Esophagus muscularis mucosa (tissue), 4 donors: ENCODE data around the gene KLHL3. TPM values are rescaled to one million over a fixed set of nuclear protein-coding genes. Genes with fewer than 3 reads are reported as not detected.

ENCODE experiments used
- DNase-seq: peaks from one replicate; pipeline ENCODE4 v3.0.0-alpha.2; 2017; ENCODE audit errors: extremely low spot score
- H3K27ac ChIP-seq, 4 donors: fragments of 200-600 bp; sonication (generic); replicated peaks in 1 of 4; 1 replicate in 3 of 4; 2 replicates in 1 of 4; pipeline ENCODE4 v1.5.1; 2016 to 2019; ENCODE audit warnings: mild to moderate bottlenecking in 1 of 4
- H3K27me3 ChIP-seq, 4 donors: fragments of 200-600 bp; sonication (generic); one replicate each; pipeline versions ENCODE4 v1.5.1 to v1.6.0; 2016 to 2019
- H3K36me3 ChIP-seq, 4 donors: fragments of 200-600 bp; sonication (generic); one replicate each; pipeline ENCODE4 v1.5.1; 2016 to 2019
- H3K4me1 ChIP-seq, 4 donors: fragments of 200-600 bp; sonication (generic); one replicate each; pipeline ENCODE4 v1.5.1; 2016 to 2019
- H3K4me3 ChIP-seq, 4 donors: fragments of 200-600 bp; sonication (generic); 1 replicate in 2 of 4; 2 replicates in 2 of 4; pipeline ENCODE4 v1.5.1; 2016 to 2019; ENCODE audit warnings: mild to moderate bottlenecking in 4 of 4, moderate library complexity in 1 of 4
- H3K9me3 ChIP-seq, 4 donors: fragments of 200-600 bp; sonication (generic); 1 replicate in 3 of 4; 2 replicates in 1 of 4; pipeline ENCODE4 v1.5.1; 2016 to 2019
- EP300 ChIP-seq: sonication (generic); formaldehyde crosslinking; IDR thresholded peaks from one replicate; pipeline ENCODE4 v1.6.1; 2017; ENCODE audit warnings: antibody characterized with exemption
- POLR2A ChIP-seq: fragments of 450-650 bp; IDR thresholded peaks from one replicate; pipeline ENCODE4 v1.6.1; 2017; ENCODE audit warnings: antibody characterized with exemption, moderate library complexity, mild to moderate bottlenecking, low read depth
- POLR2AphosphoS5 ChIP-seq, 2 donors: sonication (generic); formaldehyde crosslinking; IDR thresholded peaks; one replicate each; pipeline ENCODE4 v1.6.1; 2017; ENCODE audit warnings: antibody characterized with exemption in 2 of 2
- WGBS: methylation state at CpG from one replicate; pipeline ENCODE4 v1.1.5; 2018; 5-methylcytosine and 5-hydroxymethylcytosine counted together
- intact Hi-C: fragments of 100-400 bp; cut with DNase I; formaldehyde crosslinking; loops from one replicate; pipeline ENCODE4 v1.15.1; 2023
- total RNA-seq, 4 donors: library from RNA; depleted of rRNA; stranded (reverse); fragments of >200 nt; gene quantifications; one replicate each; pipeline versions ENCODE4 v1.1.0 to v1.2.1, GENCODE V29; 2016
- TF ChIP-seq, protein P1 (sequence below), 3 experiments: fragments of 200-600 bp in 2 of 3; fragments of 450-650 bp in 1 of 3; sonication (generic) in 2 of 3; IDR thresholded peaks; one replicate each; pipeline ENCODE4 v1.5.1; 2017 to 2019; ENCODE audit warnings: antibody characterized with exemption in 3 of 3, mild to moderate bottlenecking in 2 of 3, moderate library complexity in 1 of 3

Gene KLHL3
- total RNA-seq, 4 donors from 2014 or later = 3.0 to 7.8 (median 5.6) TPM

DNA sequence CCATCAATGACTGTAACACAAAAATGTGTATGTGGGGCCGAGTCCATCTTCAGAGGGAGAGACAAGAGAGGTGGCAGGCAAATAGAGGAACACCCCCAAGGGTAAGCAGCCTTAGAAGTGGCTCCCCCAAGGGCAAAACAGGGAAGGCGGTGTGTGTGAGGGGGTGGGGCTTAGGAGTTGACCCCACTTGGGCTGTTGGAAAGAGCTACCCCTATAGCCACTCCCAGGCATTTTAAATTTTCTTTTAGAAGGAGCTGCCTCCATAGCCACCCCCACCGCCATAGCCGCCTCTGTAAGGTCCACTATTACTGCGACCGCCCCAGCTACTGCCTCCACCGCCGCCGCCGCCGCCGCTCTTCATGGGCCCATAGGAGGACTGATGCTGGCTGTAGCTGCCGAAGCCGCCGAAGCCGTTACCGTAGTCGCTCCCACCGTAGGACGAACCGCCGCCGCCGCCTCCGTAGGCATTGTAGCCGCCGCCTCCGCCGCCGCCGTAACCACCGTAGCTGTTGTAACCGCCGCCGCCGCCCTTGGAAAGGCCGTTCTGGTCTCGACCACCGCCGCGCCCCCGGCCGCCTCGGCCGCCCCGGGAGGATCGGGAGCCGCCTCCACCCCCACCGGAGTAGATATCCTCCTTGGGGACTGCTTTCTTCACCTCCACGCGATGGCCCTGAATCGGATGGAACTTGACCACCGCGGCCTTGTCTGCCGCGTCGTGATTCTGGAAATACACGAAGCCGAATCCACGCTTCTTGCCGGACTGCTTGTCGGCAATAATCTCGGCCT lies 17.2 kb upstream of the KLHL3 start:
- intact Hi-C loops = no loop called here
- Histone ChIP-seq H3K27me3 (no peaks in the 10 kb centered on the region), H3K4me3 (peak overlapping the region; percentile 61 to 86 (median 80)), H3K36me3 (peaks cover 0 to 6% (median 0%) of the 10 kb centered on the region in 4 donors), H3K9me3 (no peaks in the 10 kb centered on the region), H3K4me1 (peaks cover 27 to 56% (median 52%) of the 10 kb centered on the region in 4 donors), H3K27ac (peak overlapping the region; percentile 89 to 98 (median 96))
- DNase-seq = no peak
- WGBS = 0% methylated on average over 20 of the region's 63 CpGs
- no peak for TF ChIP-seq POLR2A
- no peak for TF ChIP-seq POLR2AphosphoS5 (IDR thresholded peaks at IDR 0.05)
- TF ChIP-seq, protein P1, sequence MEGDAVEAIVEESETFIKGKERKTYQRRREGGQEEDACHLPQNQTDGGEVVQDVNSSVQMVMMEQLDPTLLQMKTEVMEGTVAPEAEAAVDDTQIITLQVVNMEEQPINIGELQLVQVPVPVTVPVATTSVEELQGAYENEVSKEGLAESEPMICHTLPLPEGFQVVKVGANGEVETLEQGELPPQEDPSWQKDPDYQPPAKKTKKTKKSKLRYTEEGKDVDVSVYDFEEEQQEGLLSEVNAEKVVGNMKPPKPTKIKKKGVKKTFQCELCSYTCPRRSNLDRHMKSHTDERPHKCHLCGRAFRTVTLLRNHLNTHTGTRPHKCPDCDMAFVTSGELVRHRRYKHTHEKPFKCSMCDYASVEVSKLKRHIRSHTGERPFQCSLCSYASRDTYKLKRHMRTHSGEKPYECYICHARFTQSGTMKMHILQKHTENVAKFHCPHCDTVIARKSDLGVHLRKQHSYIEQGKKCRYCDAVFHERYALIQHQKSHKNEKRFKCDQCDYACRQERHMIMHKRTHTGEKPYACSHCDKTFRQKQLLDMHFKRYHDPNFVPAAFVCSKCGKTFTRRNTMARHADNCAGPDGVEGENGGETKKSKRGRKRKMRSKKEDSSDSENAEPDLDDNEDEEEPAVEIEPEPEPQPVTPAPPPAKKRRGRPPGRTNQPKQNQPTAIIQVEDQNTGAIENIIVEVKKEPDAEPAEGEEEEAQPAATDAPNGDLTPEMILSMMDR (IDR thresholded peaks at IDR 0.05) = no peak
- no peak for TF ChIP-seq EP300

DNA sequence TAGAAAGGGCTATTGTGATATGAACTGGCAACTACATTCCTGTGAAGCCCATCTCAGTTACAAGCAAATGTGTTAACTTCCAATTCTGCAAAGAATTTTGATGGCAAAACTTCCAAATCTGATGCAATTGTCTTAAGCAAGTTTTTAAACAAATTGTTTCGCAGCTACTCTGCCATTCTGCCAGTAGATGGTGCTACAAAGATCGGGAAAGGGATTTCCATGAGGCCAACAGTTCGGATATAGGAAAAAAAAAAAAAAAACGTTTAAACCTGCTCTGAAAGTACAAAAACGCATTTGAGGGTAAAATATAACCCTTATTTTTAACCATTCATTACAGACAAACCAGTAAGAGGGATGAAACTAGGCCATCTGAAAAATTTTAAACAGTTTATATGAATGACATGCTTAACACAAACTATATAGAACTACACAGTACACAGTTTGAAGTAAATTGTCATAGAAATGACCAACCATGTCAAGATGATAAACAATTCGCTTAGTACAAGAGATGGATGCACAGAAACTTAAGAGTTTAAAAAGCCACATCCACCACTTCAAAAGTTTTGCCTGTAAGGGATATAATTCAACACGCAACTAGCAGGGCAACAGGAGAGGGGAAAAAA lies 16.1 kb upstream of the KLHL3 start:
- no peak for DNase-seq
- no peaks in the 10 kb centered on the region for H3K9me3 ChIP-seq
- intact Hi-C loops = no loop called here
- WGBS = 3% methylated on average over 7 of the region's 7 CpGs
- peak overlapping the region; percentile 61 to 86 (median 80) for H3K4me3 ChIP-seq
- H3K4me1 ChIP-seq = peaks cover 27 to 56% (median 52%) of the 10 kb centered on the region in 4 donors
- TF ChIP-seq POLR2A = no peak
- TF ChIP-seq, protein P1 (IDR thresholded peaks at IDR 0.05) = peak; percentile 69 to 78 (median 73)
- peaks cover 0 to 6% (median 0%) of the 10 kb centered on the region in 4 donors for H3K36me3 ChIP-seq
- H3K27me3 ChIP-seq = no peaks in the 10 kb centered on the region
- peak overlapping the region; percentile 89 to 98 (median 96) for H3K27ac ChIP-seq

DNA sequence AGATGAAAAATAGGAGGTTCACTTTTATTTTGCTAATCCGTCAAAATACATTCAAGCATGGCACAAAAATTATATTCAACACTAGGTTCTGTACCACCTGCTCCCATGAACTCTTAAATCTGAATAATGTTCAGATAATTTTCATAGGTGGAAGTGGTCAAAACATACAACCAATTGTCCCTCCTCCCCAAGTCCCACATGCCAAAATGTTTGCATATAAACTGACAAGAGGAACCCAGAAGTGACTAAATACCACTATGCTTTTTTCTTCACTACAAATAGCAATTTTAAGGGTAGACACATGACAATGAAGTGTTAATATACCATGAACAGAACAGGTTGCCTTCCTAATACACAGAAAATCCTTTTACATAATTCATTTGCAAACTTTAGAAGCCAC lies 14.5 kb upstream of the KLHL3 start:
- Histone ChIP-seq H3K27me3 (no peaks in the 10 kb centered on the region), H3K4me3 (no peak overlapping the region), H3K9me3 (no peaks in the 10 kb centered on the region), H3K4me1 (peaks cover 27 to 54% (median 51%) of the 10 kb centered on the region in 4 donors), H3K36me3 (peaks cover 0 to 6% (median 0%) of the 10 kb centered on the region in 4 donors), H3K27ac (no peak overlapping the region)
- 81% methylated on average over 1 of the region's 1 CpG for WGBS
- no peak for DNase-seq
- intact Hi-C loops = no loop called here
- TF ChIP-seq POLR2AphosphoS5 (IDR thresholded peaks at IDR 0.05) = no peak
- no peak for TF ChIP-seq EP300
- no peak for TF ChIP-seq POLR2A
- TF ChIP-seq, protein P1 (IDR thresholded peaks at IDR 0.05) = no peak

DNA sequence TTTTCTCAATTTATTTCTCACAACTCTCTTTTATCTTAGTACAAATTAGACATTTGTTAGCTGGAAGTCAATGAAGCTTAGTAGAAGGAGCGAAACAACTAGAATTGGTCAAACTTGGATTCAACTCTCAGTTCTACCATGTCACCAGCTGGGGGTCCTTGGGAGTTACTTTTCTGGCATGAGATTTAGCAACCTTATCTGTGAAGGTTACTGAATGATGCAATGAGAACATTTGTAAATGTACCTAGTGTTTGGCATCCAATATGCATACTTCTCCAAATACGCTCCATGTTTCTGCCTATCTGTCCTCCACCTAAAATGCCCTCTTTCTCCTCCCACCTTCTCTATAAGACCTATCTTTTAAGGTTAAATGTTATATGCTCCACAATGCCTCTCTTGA lies 12.0 kb upstream of the KLHL3 start:
- no peak for DNase-seq
- no peak for TF ChIP-seq POLR2AphosphoS5 (IDR thresholded peaks at IDR 0.05)
- TF ChIP-seq POLR2A = no peak
- TF ChIP-seq, protein P1 (IDR thresholded peaks at IDR 0.05) = no peak
- no peak for TF ChIP-seq EP300
- Histone ChIP-seq H3K27me3 (no peaks in the 10 kb centered on the region), H3K36me3 (peaks cover 0 to 6% (median 0%) of the 10 kb centered on the region in 4 donors), H3K27ac (no peak overlapping the region), H3K4me1 (peaks cover 24 to 47% (median 44%) of the 10 kb centered on the region in 4 donors), H3K4me3 (no peak overlapping the region), H3K9me3 (no peaks in the 10 kb centered on the region)
- WGBS = 94% methylated on average over 2 of the region's 2 CpGs
- intact Hi-C loops = no loop called here
